Measurements from ENCODE around the gene IGDCC3.

GRCh38 chr15:65410972-65411371, 33.2 kb upstream of the IGDCC3 start:
- TF ChIP-seq, protein P1, sequence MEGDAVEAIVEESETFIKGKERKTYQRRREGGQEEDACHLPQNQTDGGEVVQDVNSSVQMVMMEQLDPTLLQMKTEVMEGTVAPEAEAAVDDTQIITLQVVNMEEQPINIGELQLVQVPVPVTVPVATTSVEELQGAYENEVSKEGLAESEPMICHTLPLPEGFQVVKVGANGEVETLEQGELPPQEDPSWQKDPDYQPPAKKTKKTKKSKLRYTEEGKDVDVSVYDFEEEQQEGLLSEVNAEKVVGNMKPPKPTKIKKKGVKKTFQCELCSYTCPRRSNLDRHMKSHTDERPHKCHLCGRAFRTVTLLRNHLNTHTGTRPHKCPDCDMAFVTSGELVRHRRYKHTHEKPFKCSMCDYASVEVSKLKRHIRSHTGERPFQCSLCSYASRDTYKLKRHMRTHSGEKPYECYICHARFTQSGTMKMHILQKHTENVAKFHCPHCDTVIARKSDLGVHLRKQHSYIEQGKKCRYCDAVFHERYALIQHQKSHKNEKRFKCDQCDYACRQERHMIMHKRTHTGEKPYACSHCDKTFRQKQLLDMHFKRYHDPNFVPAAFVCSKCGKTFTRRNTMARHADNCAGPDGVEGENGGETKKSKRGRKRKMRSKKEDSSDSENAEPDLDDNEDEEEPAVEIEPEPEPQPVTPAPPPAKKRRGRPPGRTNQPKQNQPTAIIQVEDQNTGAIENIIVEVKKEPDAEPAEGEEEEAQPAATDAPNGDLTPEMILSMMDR (IDR thresholded peaks at IDR 0.05; ENCODE audit: insufficient read depth, low read length): no peak
- TF ChIP-seq POLR2AphosphoS5 (IDR thresholded peaks at IDR 0.05; ENCODE audit: low read depth): no peak
- TF ChIP-seq, protein P2, sequence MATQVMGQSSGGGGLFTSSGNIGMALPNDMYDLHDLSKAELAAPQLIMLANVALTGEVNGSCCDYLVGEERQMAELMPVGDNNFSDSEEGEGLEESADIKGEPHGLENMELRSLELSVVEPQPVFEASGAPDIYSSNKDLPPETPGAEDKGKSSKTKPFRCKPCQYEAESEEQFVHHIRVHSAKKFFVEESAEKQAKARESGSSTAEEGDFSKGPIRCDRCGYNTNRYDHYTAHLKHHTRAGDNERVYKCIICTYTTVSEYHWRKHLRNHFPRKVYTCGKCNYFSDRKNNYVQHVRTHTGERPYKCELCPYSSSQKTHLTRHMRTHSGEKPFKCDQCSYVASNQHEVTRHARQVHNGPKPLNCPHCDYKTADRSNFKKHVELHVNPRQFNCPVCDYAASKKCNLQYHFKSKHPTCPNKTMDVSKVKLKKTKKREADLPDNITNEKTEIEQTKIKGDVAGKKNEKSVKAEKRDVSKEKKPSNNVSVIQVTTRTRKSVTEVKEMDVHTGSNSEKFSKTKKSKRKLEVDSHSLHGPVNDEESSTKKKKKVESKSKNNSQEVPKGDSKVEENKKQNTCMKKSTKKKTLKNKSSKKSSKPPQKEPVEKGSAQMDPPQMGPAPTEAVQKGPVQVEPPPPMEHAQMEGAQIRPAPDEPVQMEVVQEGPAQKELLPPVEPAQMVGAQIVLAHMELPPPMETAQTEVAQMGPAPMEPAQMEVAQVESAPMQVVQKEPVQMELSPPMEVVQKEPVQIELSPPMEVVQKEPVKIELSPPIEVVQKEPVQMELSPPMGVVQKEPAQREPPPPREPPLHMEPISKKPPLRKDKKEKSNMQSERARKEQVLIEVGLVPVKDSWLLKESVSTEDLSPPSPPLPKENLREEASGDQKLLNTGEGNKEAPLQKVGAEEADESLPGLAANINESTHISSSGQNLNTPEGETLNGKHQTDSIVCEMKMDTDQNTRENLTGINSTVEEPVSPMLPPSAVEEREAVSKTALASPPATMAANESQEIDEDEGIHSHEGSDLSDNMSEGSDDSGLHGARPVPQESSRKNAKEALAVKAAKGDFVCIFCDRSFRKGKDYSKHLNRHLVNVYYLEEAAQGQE (IDR thresholded peaks at IDR 0.05; ENCODE audit: insufficient replicate concordance, low read depth): no peak
